Adipocyte (in vitro differentiated cells): ENCODE data around the gene ASB3.

ENCODE experiments used
- DNase-seq: peaks from one replicate; pipeline ENCODE4 v3.0.0-alpha.2; 2015; ENCODE audit warnings: low read depth
- H3K27me3 ChIP-seq: replicated peaks from 2 replicates; pipeline ENCODE4 v1.7.0; 2013; ENCODE audit warnings: mild to moderate bottlenecking, low read length, moderate library complexity; ENCODE audit not compliant: control insufficient read depth, insufficient read depth
- H3K36me3 ChIP-seq: 2 replicates; pipeline ENCODE4 v1.7.0; 2013; ENCODE audit warnings: low read length, mild to moderate bottlenecking, moderate library complexity; ENCODE audit not compliant: control insufficient read depth, insufficient read depth, severe bottlenecking
- H3K4me1 ChIP-seq: 2 replicates; pipeline ENCODE4 v1.7.0; 2013; ENCODE audit warnings: mild to moderate bottlenecking, low read length, moderate library complexity; ENCODE audit not compliant: control insufficient read depth, insufficient read depth
- H3K4me3 ChIP-seq: 2 replicates; pipeline ENCODE4 v1.7.0; 2013; ENCODE audit warnings: mild to moderate bottlenecking, low read length, moderate library complexity
- H3K9ac ChIP-seq: 2 replicates; pipeline ENCODE4 v1.7.0; 2013; ENCODE audit warnings: mild to moderate bottlenecking, low read length, moderate library complexity
- H3K9me3 ChIP-seq: 2 replicates; pipeline ENCODE4 v1.7.0; 2013; ENCODE audit warnings: mild to moderate bottlenecking, low read length, moderate library complexity; ENCODE audit not compliant: control insufficient read depth

Gene ASB3

DNA sequence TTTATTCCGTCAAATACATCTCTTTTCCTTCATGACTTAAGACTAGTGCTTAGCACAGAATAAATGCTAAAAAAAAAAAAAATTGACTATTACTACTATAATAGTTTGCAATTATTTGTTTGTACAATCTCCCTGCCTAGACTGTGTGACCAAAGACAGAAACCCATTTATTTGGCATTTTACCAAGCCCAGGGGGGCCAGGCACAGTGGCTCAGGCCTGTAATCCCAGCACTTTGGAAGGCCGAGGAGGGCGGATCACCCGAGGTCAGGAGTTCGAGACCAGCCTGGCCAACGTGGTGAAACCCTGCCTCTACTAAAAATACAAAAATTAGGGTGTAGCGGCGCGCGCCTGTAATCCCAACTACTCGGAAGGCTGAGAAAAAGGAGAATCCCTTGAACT lies 1.4 kb downstream of the ASB3 start:
- no peaks in the 10 kb centered on the region for H3K27me3 ChIP-seq
- H3K36me3 ChIP-seq, result no peaks in the 10 kb centered on the region
- peaks cover 23% of the 10 kb centered on the region for H3K4me1 ChIP-seq
- no peaks in the 10 kb centered on the region for H3K9me3 ChIP-seq
- H3K9ac ChIP-seq, result peak overlapping the region; percentile 94
- DNase-seq, result no peak
- H3K4me3 ChIP-seq, result peak overlapping the region; percentile 100

- no peaks in the 10 kb centered on the region for H3K36me3 ChIP-seq
- no peaks in the 10 kb centered on the region for H3K9me3 ChIP-seq
- DNase-seq, result peak; percentile 19
- H3K4me1 ChIP-seq, result peaks cover 23% of the 10 kb centered on the region
- H3K4me3 ChIP-seq, result no peak overlapping the region
- no peaks in the 10 kb centered on the region for H3K27me3 ChIP-seq
- no peak overlapping the region for H3K9ac ChIP-seq
Measured at GRCh38 chr2:53784436-53784835, 2.3 kb downstream of the ASB3 start.

DNA sequence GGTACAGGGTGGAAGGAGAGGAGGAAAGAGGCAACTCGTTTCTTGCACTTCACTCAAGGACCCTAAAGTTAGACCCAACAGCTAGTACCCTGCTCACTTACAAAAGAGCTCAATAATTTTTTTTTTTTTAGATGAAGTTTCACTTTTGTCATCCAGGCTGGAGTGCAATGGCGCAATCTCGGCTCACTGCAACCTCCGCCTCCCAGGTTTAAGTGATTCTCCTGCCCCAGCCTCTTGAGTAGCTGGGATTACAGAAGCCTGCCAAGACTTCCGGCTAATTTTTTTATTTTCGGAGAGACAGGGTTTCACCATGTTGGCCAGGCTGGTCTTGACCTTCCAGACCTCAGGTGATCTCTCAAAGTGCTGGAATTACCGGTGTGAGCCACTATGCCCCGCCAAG lies 4.1 kb downstream of the ASB3 start:
- Histone ChIP-seq H3K27me3 (no peaks in the 10 kb centered on the region), H3K9me3 (no peaks in the 10 kb centered on the region), H3K4me1 (peaks cover 12% of the 10 kb centered on the region), H3K36me3 (no peaks in the 10 kb centered on the region), H3K4me3 (no peak overlapping the region), H3K9ac (no peak overlapping the region)
- no peak for DNase-seq

GRCh38 chr2:53780056-53780455 lies 6.7 kb downstream of the ASB3 start:
- no peak overlapping the region for H3K4me3 ChIP-seq

DNA sequence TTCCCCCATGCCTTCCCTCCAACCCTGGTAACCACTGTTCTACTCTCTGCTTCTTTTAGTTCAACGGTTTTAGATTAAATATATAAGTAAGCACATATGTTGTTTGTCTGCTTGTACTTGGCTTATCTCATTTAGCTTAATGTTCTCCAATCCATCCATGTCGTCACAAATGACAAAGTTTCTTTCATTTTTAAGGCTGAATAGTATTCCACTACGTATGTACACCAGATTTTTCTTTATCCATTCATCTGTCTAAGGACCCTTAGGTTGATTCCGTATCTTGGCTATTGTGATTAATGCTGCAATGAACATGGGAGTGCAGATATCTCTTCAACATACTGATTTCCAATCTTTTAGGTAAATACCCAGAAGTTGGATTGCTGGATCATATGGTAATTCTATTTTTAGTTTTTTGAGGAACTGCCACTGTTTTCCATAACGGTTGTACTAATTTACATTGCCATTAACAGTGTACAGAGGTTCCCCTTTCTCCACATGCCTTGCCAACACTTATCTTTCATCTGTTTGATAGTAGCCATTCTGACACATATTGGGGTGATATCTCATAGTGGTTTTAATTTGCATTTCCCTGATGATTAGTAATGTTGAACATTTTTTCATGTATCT lies 8.1 kb downstream of the ASB3 start:
- H3K9me3 ChIP-seq, result no peaks in the 10 kb centered on the region
- H3K27me3 ChIP-seq, result no peaks in the 10 kb centered on the region
- H3K4me1 ChIP-seq, result no peaks in the 10 kb centered on the region
- no peak for DNase-seq
- H3K4me3 ChIP-seq, result no peak overlapping the region
- H3K36me3 ChIP-seq, result no peaks in the 10 kb centered on the region
- no peak overlapping the region for H3K9ac ChIP-seq

More at GRCh38 chr2:53780056-53780455, 6.7 kb downstream of the ASB3 start:
- Histone ChIP-seq H3K27me3 (no peaks in the 10 kb centered on the region), H3K36me3 (no peaks in the 10 kb centered on the region), H3K9me3 (no peaks in the 10 kb centered on the region), H3K9ac (no peak overlapping the region), H3K4me1 (peaks cover 1% of the 10 kb centered on the region)
- no peak for DNase-seq

- Histone ChIP-seq H3K27me3 (no peaks in the 10 kb centered on the region), H3K4me3 (no peak overlapping the region), H3K36me3 (no peaks in the 10 kb centered on the region), H3K9ac (no peak overlapping the region), H3K9me3 (no peaks in the 10 kb centered on the region), H3K4me1 (no peaks in the 10 kb centered on the region)
- no peak for DNase-seq
Measured at GRCh38 chr2:53777134-53777533, 9.6 kb downstream of the ASB3 start.

- Histone ChIP-seq H3K9me3 (no peaks in the 10 kb centered on the region), H3K9ac (no peak overlapping the region), H3K27me3 (no peaks in the 10 kb centered on the region), H3K4me1 (peaks cover 11% of the 10 kb centered on the region), H3K36me3 (no peaks in the 10 kb centered on the region), H3K4me3 (no peak overlapping the region)
- DNase-seq, result no peak
Measured at GRCh38 chr2:53770264-53770663, 16.5 kb downstream of the ASB3 start.

DNA sequence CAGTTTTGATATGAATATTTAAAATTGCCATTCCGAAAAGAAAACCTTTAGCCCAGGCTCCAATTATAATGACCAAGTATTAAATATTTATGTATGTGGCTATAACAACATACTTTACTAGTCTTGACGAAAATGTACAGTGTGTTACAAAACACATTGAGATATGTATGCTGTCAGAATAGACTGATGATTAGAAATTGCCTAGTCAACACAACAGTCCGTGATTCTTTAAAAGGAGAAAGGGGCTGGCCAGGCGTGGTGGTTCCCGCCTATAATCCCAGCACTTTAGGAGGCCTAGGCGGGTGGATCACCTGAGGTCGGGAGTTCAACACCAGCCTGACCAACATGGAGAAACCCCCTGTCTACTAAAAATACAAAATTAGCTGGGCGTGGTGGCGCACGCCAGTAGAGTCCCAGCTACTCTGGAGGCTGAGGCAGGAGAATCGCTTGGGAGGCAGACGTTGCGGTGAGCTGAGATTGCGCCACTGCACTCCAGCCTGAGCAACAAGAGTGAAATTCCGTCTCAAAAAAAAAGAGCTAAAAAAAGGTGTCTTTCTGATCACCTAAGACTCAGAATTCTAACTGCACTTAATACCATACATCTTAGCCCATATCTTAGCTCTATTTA lies 17.3 kb downstream of the ASB3 start:
- H3K9me3 ChIP-seq, result no peaks in the 10 kb centered on the region
- H3K27me3 ChIP-seq, result no peaks in the 10 kb centered on the region
- H3K9ac ChIP-seq, result no peak overlapping the region
- H3K4me3 ChIP-seq, result no peak overlapping the region
- DNase-seq, result no peak
- no peaks in the 10 kb centered on the region for H3K36me3 ChIP-seq
- peaks cover 11% of the 10 kb centered on the region for H3K4me1 ChIP-seq

GRCh38 chr2:53768242-53768542 lies 18.6 kb downstream of the ASB3 start:
- Histone ChIP-seq H3K27me3 (no peaks in the 10 kb centered on the region), H3K9ac (peak overlapping the region; percentile 83), H3K4me3 (peak overlapping the region; percentile 90), H3K9me3 (no peaks in the 10 kb centered on the region), H3K4me1 (peaks cover 11% of the 10 kb centered on the region), H3K36me3 (peaks cover 7% of the 10 kb centered on the region)
- peak; percentile 64 for DNase-seq

GRCh38 chr2:53767405-53768241 lies 19.1 kb downstream of the ASB3 start, which contains the start of gene CHAC2:
CHAC2 (plus strand) TSS chr2:53767804; CDS start chr2:53767887, 83 bp downstream.
- Histone ChIP-seq H3K9ac (peak within 1 kb of the TSS; percentile 83), H3K4me3 (peak within 1 kb of the TSS; percentile 90), H3K36me3 (peaks cover 13% of the 10 kb centered on the region), H3K9me3 (no peaks in the 10 kb centered on the region), H3K4me1 (peaks cover 11% of the 10 kb centered on the region), H3K27me3 (no peaks in the 10 kb centered on the region)
- peak; percentile 94 for DNase-seq

- Histone ChIP-seq H3K4me1 (peaks cover 11% of the 10 kb centered on the region), H3K27me3 (no peaks in the 10 kb centered on the region), H3K4me3 (no peak overlapping the region), H3K9ac (no peak overlapping the region), H3K36me3 (peaks cover 21% of the 10 kb centered on the region), H3K9me3 (no peaks in the 10 kb centered on the region)
- no peak for DNase-seq
Measured at GRCh38 chr2:53765767-53766166, 21.0 kb downstream of the ASB3 start.
